Hepatocyte (in vitro differentiated cells): ENCODE measurements around the gene OBSCN. TPM values are rescaled to one million over a fixed set of nuclear protein-coding genes. Genes with fewer than 3 reads are reported as not detected.

ENCODE experiments used
- DNase-seq: peaks from one replicate; pipeline ENCODE4 v3.0.0-alpha.2; 2016; ENCODE audit warnings: low spot score
- H2AFZ ChIP-seq: fragments of 200-600 bp; sonication (generic); 2 replicates; pipeline ENCODE4 v1.6.0; 2016; ENCODE audit warnings: antibody characterized with exemption, mild to moderate bottlenecking
- H3K27ac ChIP-seq: fragments of 200-600 bp; sonication (generic); 2 replicates; pipeline ENCODE4 v1.5.1; 2016; ENCODE audit warnings: mild to moderate bottlenecking
- H3K27me3 ChIP-seq: fragments of 200-600 bp; sonication (generic); 2 replicates; pipeline ENCODE4 v1.6.1; 2016
- H3K36me3 ChIP-seq: fragments of 200-600 bp; sonication (generic); replicated peaks from 2 replicates; pipeline ENCODE4 v1.5.1; 2016; ENCODE audit warnings: low read depth; ENCODE audit not compliant: insufficient read depth
- H3K4me1 ChIP-seq: fragments of 200-600 bp; sonication (generic); 2 replicates; pipeline ENCODE4 v1.5.1; 2016; ENCODE audit warnings: mild to moderate bottlenecking, moderate library complexity; ENCODE audit not compliant: insufficient read depth
- H3K4me2 ChIP-seq: fragments of 200-600 bp; sonication (generic); 2 replicates; pipeline ENCODE4 v1.6.0; 2016
- H3K4me3 ChIP-seq: fragments of 200-600 bp; sonication (generic); 2 replicates; pipeline ENCODE4 v1.5.1; 2016; ENCODE audit warnings: mild to moderate bottlenecking
- H3K79me2 ChIP-seq: fragments of 200-600 bp; sonication (generic); 2 replicates; pipeline ENCODE4 v1.6.0; 2017; ENCODE audit warnings: mild to moderate bottlenecking
- H3K9me2 ChIP-seq: fragments of 200-600 bp; sonication (generic); replicated peaks from 2 replicates; pipeline ENCODE4 v1.6.0; 2017; ENCODE audit warnings: mild to moderate bottlenecking; ENCODE audit not compliant: insufficient read depth
- H3K9me3 ChIP-seq: fragments of 200-600 bp; sonication (generic); 2 replicates; pipeline ENCODE4 v1.5.1; 2016; ENCODE audit warnings: low read depth, mild to moderate bottlenecking
- H4K20me1 ChIP-seq: fragments of 200-600 bp; sonication (generic); 2 replicates; pipeline ENCODE4 v1.6.0; 2016; ENCODE audit warnings: mild to moderate bottlenecking; ENCODE audit not compliant: insufficient read depth, poor library complexity, severe bottlenecking
- EZH2 ChIP-seq: fragments of 200-600 bp; sonication (generic); IDR thresholded peaks from 2 replicates; pipeline ENCODE4 v1.6.1; 2016; ENCODE audit warnings: antibody characterized with exemption, mild to moderate bottlenecking, borderline replicate concordance
- EZH2phosphoT487 ChIP-seq: fragments of 200-600 bp; sonication (generic); IDR thresholded peaks from one replicate; pipeline ENCODE4 v1.6.1; 2018; ENCODE audit warnings: antibody characterized with exemption, mild to moderate bottlenecking, low read depth, moderate library complexity; ENCODE audit not compliant: unreplicated experiment, severe bottlenecking
- WGBS: methylation state at CpG from one replicate; pipeline ENCODE4 v1.1.6; 2016; ENCODE audit warnings: low lambda C conversion rate; ENCODE audit errors: missing lambda C conversion rate; 5-methylcytosine and 5-hydroxymethylcytosine counted together
- polyA plus RNA-seq: library from polyadenylated mRNA; unstranded; fragments of >200 nt; fragmentation: Nextera tagmentation; extraction: Ambion mirVana; gene quantifications from 2 replicates; pipeline ENCODE4 v1.2.1, GENCODE V29; 2016
- total RNA-seq: library from RNA; depleted of rRNA; stranded (reverse); fragments of >200 nt; gene quantifications from 2 replicates; pipeline ENCODE4 v1.2.3, GENCODE V29; 2014
- TF ChIP-seq, protein P1 (sequence below): fragments of 200-600 bp; sonication (generic); IDR thresholded peaks from 2 replicates; pipeline ENCODE4 v1.5.1; 2016; ENCODE audit warnings: antibody characterized with exemption, mild to moderate bottlenecking; ENCODE audit not compliant: poor library complexity

OBSCN gene
- total and polyA plus RNA-seq, 2 experiments from 2014 or later, result 15.0 to 22.4 TPM

- Histone ChIP-seq H3K4me2 (no peak overlapping the region), H3K27me3 (no peaks in the 10 kb centered on the region), H3K9me3 (no peaks in the 10 kb centered on the region), H3K79me2 (peaks cover 17% of the 10 kb centered on the region), H3K4me3 (no peak overlapping the region), H2AFZ (no peak overlapping the region), H3K27ac (no peak overlapping the region), H3K4me1 (no peaks in the 10 kb centered on the region), H3K36me3 (no peaks in the 10 kb centered on the region), H4K20me1 (no peaks in the 10 kb centered on the region), H3K9me2 (no peaks in the 10 kb centered on the region)
- WGBS, result 87% methylated on average over 50 of the region's 52 CpGs
- no peak for TF ChIP-seq EZH2
- no peak for TF ChIP-seq EZH2phosphoT487
- TF ChIP-seq, protein P1, sequence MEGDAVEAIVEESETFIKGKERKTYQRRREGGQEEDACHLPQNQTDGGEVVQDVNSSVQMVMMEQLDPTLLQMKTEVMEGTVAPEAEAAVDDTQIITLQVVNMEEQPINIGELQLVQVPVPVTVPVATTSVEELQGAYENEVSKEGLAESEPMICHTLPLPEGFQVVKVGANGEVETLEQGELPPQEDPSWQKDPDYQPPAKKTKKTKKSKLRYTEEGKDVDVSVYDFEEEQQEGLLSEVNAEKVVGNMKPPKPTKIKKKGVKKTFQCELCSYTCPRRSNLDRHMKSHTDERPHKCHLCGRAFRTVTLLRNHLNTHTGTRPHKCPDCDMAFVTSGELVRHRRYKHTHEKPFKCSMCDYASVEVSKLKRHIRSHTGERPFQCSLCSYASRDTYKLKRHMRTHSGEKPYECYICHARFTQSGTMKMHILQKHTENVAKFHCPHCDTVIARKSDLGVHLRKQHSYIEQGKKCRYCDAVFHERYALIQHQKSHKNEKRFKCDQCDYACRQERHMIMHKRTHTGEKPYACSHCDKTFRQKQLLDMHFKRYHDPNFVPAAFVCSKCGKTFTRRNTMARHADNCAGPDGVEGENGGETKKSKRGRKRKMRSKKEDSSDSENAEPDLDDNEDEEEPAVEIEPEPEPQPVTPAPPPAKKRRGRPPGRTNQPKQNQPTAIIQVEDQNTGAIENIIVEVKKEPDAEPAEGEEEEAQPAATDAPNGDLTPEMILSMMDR, result no peak
- no peak for DNase-seq
Observed at GRCh38 chr1:228174482-228175315, 33.1 kb upstream of the OBSCN start.

- no peak for DNase-seq
- H3K4me3 ChIP-seq, result no peak overlapping the region
- H3K4me1 ChIP-seq, result no peaks in the 10 kb centered on the region
- no peak overlapping the region for H2AFZ ChIP-seq
- TF ChIP-seq EZH2phosphoT487 (no peak), EZH2 (no peak)
- TF ChIP-seq, protein P1, result no peak
- H4K20me1 ChIP-seq, result no peaks in the 10 kb centered on the region
- H3K9me3 ChIP-seq, result no peaks in the 10 kb centered on the region
- 97% methylated on average over 17 of the region's 18 CpGs for WGBS
- H3K9me2 ChIP-seq, result no peaks in the 10 kb centered on the region
- peaks cover 12% of the 10 kb centered on the region for H3K79me2 ChIP-seq
- H3K4me2 ChIP-seq, result no peak overlapping the region
- H3K27me3 ChIP-seq, result no peaks in the 10 kb centered on the region
- no peak overlapping the region for H3K27ac ChIP-seq
- no peaks in the 10 kb centered on the region for H3K36me3 ChIP-seq
Observed at GRCh38 chr1:228175316-228176023, 32.4 kb upstream of the OBSCN start.

DNA sequence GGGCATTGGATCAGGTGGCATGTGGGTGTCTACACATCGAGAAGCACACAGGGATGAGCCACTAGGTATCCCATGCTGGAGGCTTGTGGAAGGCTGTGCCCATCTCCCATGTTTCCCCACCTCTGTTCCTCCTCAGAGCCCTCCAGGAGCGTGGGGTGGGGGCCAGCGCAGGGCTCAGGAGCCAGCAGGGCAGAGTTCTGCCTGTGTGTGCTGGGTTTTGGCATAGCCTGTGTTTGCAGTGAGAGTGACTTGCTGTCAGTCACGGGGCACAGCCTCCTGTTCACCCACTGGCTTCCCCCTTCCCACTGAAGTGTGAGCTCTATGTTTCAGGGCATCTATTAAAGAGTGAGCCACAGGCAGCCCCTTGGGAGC lies 31.8 kb upstream of the OBSCN start:
- peaks cover 7% of the 10 kb centered on the region for H3K79me2 ChIP-seq
- no peak overlapping the region for H2AFZ ChIP-seq
- H3K4me3 ChIP-seq, result no peak overlapping the region
- H3K9me3 ChIP-seq, result no peaks in the 10 kb centered on the region
- 90% methylated on average over 4 of the region's 4 CpGs for WGBS
- H3K9me2 ChIP-seq, result no peaks in the 10 kb centered on the region
- no peaks in the 10 kb centered on the region for H4K20me1 ChIP-seq
- no peak overlapping the region for H3K4me2 ChIP-seq
- H3K27me3 ChIP-seq, result no peaks in the 10 kb centered on the region
- H3K4me1 ChIP-seq, result no peaks in the 10 kb centered on the region
- no peak for TF ChIP-seq EZH2phosphoT487
- TF ChIP-seq EZH2, result no peak
- TF ChIP-seq, protein P1, result no peak
- no peak for DNase-seq
- H3K36me3 ChIP-seq, result no peaks in the 10 kb centered on the region
- no peak overlapping the region for H3K27ac ChIP-seq
